Measurements from ENCODE around the gene FAM98C.

FAM98C gene

GRCh38 chr19:38392707-38393308, 10.1 kb upstream of the FAM98C start:
- Histone ChIP-seq H2AFZ (ENCODE audit: low read depth, low read length) (no peak overlapping the region), H3K4me3 (ENCODE audit: insufficient read depth in 1 of 2, low read depth in 1 of 2, low read length in 2 of 2) (no peak overlapping the region), H3K18ac (ENCODE audit: low read depth in 1 of 2, low read length in 2 of 2) (no peak overlapping the region), H3K79me1 (replicated peaks; ENCODE audit: low read length, poor library complexity, severe bottlenecking) (peaks cover 13% of the 10 kb centered on the region), H3K14ac (ENCODE audit: low read length in 2 of 2) (no peak overlapping the region), H3K4me2 (ENCODE audit: low read length, poor library complexity, severe bottlenecking) (no peak overlapping the region), H3K9me3 (ENCODE audit: control insufficient read depth, low read length) (no peaks in the 10 kb centered on the region), H2BK5ac (ENCODE audit: low read depth, low read length, poor library complexity, severe bottlenecking) (no peak overlapping the region), H2BK15ac (ENCODE audit: low read depth, poor library complexity, severe bottlenecking) (no peak overlapping the region), H3K4ac (ENCODE audit: low read depth in 1 of 2, low read length in 2 of 2) (no peak overlapping the region), H4K91ac (ENCODE audit: low read length) (no peak overlapping the region), H3K9ac (ENCODE audit: low read length) (no peak overlapping the region), H3K27ac (ENCODE audit: low read length, poor library complexity, severe bottlenecking) (no peak overlapping the region), H3K4me1 (ENCODE audit: control insufficient read depth, insufficient read depth, low read depth, low read length) (peaks cover 25% of the 10 kb centered on the region), H3K36me3 (ENCODE audit: control insufficient read depth in 1 of 2, insufficient read depth in 2 of 2, low read depth in 1 of 2, low read length in 2 of 2) (peaks cover 28 to 39% of the 10 kb centered on the region in 2 experiments), H3K27me3 (ENCODE audit: control insufficient read depth in 1 of 2, insufficient read depth in 1 of 2, low read length in 2 of 2) (peaks cover 0 to 8% of the 10 kb centered on the region in 2 experiments), H3K23ac (ENCODE audit: low read length in 2 of 2) (no peak overlapping the region), H2BK12ac (ENCODE audit: low read length in 2 of 2) (peak overlapping the region in 1 of 2 experiments; percentile 24), H2AK5ac (ENCODE audit: low read length, severe bottlenecking) (no peak overlapping the region), H4K8ac (ENCODE audit: low read length) (no peak overlapping the region), H2BK120ac (ENCODE audit: low read depth, low read length) (no peak overlapping the region)
- WGBS: 69% methylated on average over 6 of the region's 6 CpGs
- peak; percentile 64 for DNase-seq

GRCh38 chr19:38394488-38394887, 8.4 kb upstream of the FAM98C start:
- no peak overlapping the region for H3K18ac ChIP-seq (ENCODE audit: low read depth in 1 of 2, low read length in 2 of 2)
- H3K79me1 ChIP-seq (replicated peaks; ENCODE audit: low read length, poor library complexity, severe bottlenecking): peaks cover 11% of the 10 kb centered on the region
- H3K14ac ChIP-seq (ENCODE audit: low read length in 2 of 2): no peak overlapping the region
- DNase-seq: no peak
- no peak overlapping the region for H2BK12ac ChIP-seq (ENCODE audit: low read length in 2 of 2)
- H4K91ac ChIP-seq (ENCODE audit: low read length): no peak overlapping the region
- no peak overlapping the region for H2AFZ ChIP-seq (ENCODE audit: low read depth, low read length)
- no peak overlapping the region for H3K4me2 ChIP-seq (ENCODE audit: low read length, poor library complexity, severe bottlenecking)
- no peak overlapping the region for H3K9ac ChIP-seq (ENCODE audit: low read length)
- H3K36me3 ChIP-seq (ENCODE audit: control insufficient read depth in 1 of 2, insufficient read depth in 2 of 2, low read depth in 1 of 2, low read length in 2 of 2): peaks cover 28 to 39% of the 10 kb centered on the region in 2 experiments
- peaks cover 22% of the 10 kb centered on the region for H3K4me1 ChIP-seq (ENCODE audit: control insufficient read depth, insufficient read depth, low read depth, low read length)
- no peaks in the 10 kb centered on the region for H3K9me3 ChIP-seq (ENCODE audit: control insufficient read depth, low read length)
- H3K23ac ChIP-seq (ENCODE audit: low read length in 2 of 2): no peak overlapping the region
- peaks cover 0 to 8% of the 10 kb centered on the region in 2 experiments for H3K27me3 ChIP-seq (ENCODE audit: control insufficient read depth in 1 of 2, insufficient read depth in 1 of 2, low read length in 2 of 2)
- no peak overlapping the region for H2AK5ac ChIP-seq (ENCODE audit: low read length, severe bottlenecking)
- no peak overlapping the region for H3K4ac ChIP-seq (ENCODE audit: low read depth in 1 of 2, low read length in 2 of 2)
- 28% methylated on average over 30 of the region's 30 CpGs for WGBS
- no peak overlapping the region for H2BK120ac ChIP-seq (ENCODE audit: low read depth, low read length)
- no peak overlapping the region for H2BK15ac ChIP-seq (ENCODE audit: low read depth, poor library complexity, severe bottlenecking)
- no peak overlapping the region for H3K27ac ChIP-seq (ENCODE audit: low read length, poor library complexity, severe bottlenecking)
- no peak overlapping the region for H2BK5ac ChIP-seq (ENCODE audit: low read depth, low read length, poor library complexity, severe bottlenecking)
- peak overlapping the region in 1 of 2 experiments; percentile 4 for H3K4me3 ChIP-seq (ENCODE audit: insufficient read depth in 1 of 2, low read depth in 1 of 2, low read length in 2 of 2)
- H4K8ac ChIP-seq (ENCODE audit: low read length): peak overlapping the region; percentile 4

- Histone ChIP-seq H2BK12ac (ENCODE audit: low read length in 2 of 2) (no peak overlapping the region), H2BK15ac (ENCODE audit: low read depth, poor library complexity, severe bottlenecking) (no peak overlapping the region), H3K18ac (ENCODE audit: low read depth in 1 of 2, low read length in 2 of 2) (no peak overlapping the region), H3K23ac (ENCODE audit: low read length in 2 of 2) (no peak overlapping the region), H3K36me3 (ENCODE audit: control insufficient read depth in 1 of 2, insufficient read depth in 2 of 2, low read depth in 1 of 2, low read length in 2 of 2) (peaks cover 28 to 39% of the 10 kb centered on the region in 2 experiments), H3K14ac (ENCODE audit: low read length in 2 of 2) (no peak overlapping the region), H2AK5ac (ENCODE audit: low read length, severe bottlenecking) (no peak overlapping the region), H4K91ac (ENCODE audit: low read length) (no peak overlapping the region), H3K9me3 (ENCODE audit: control insufficient read depth, low read length) (no peaks in the 10 kb centered on the region), H3K4ac (ENCODE audit: low read depth in 1 of 2, low read length in 2 of 2) (no peak overlapping the region), H3K27ac (ENCODE audit: low read length, poor library complexity, severe bottlenecking) (no peak overlapping the region), H3K27me3 (ENCODE audit: control insufficient read depth in 1 of 2, insufficient read depth in 1 of 2, low read length in 2 of 2) (peaks cover 0 to 8% of the 10 kb centered on the region in 2 experiments), H3K4me3 (ENCODE audit: insufficient read depth in 1 of 2, low read depth in 1 of 2, low read length in 2 of 2) (no peak overlapping the region), H2AFZ (ENCODE audit: low read depth, low read length) (no peak overlapping the region), H4K8ac (ENCODE audit: low read length) (no peak overlapping the region), H3K9ac (ENCODE audit: low read length) (no peak overlapping the region), H2BK5ac (ENCODE audit: low read depth, low read length, poor library complexity, severe bottlenecking) (no peak overlapping the region), H3K4me2 (ENCODE audit: low read length, poor library complexity, severe bottlenecking) (no peak overlapping the region), H3K4me1 (ENCODE audit: control insufficient read depth, insufficient read depth, low read depth, low read length) (peaks cover 17% of the 10 kb centered on the region), H3K79me1 (replicated peaks; ENCODE audit: low read length, poor library complexity, severe bottlenecking) (peaks cover 8% of the 10 kb centered on the region), H2BK120ac (ENCODE audit: low read depth, low read length) (no peak overlapping the region)
- 99% methylated on average over 86 of the region's 86 CpGs for WGBS
- DNase-seq: no peak
Observed at GRCh38 chr19:38395381-38396114, 7.3 kb upstream of the FAM98C start.

- Histone ChIP-seq H3K4me3 (ENCODE audit: insufficient read depth in 1 of 2, low read depth in 1 of 2, low read length in 2 of 2) (no peak overlapping the region), H2BK15ac (ENCODE audit: low read depth, poor library complexity, severe bottlenecking) (peak overlapping the region; percentile 65), H3K9ac (ENCODE audit: low read length) (no peak overlapping the region), H3K4me2 (ENCODE audit: low read length, poor library complexity, severe bottlenecking) (no peak overlapping the region), H3K4ac (ENCODE audit: low read depth in 1 of 2, low read length in 2 of 2) (no peak overlapping the region), H3K36me3 (ENCODE audit: control insufficient read depth in 1 of 2, insufficient read depth in 2 of 2, low read depth in 1 of 2, low read length in 2 of 2) (peaks cover 5 to 24% of the 10 kb centered on the region in 2 experiments), H3K23ac (ENCODE audit: low read length in 2 of 2) (no peak overlapping the region), H3K18ac (ENCODE audit: low read depth in 1 of 2, low read length in 2 of 2) (peak overlapping the region in 1 of 2 experiments; percentile 5), H2BK5ac (ENCODE audit: low read depth, low read length, poor library complexity, severe bottlenecking) (no peak overlapping the region), H4K91ac (ENCODE audit: low read length) (no peak overlapping the region), H2BK120ac (ENCODE audit: low read depth, low read length) (peak overlapping the region; percentile 24), H2BK12ac (ENCODE audit: low read length in 2 of 2) (no peak overlapping the region), H3K79me1 (replicated peaks; ENCODE audit: low read length, poor library complexity, severe bottlenecking) (peaks cover 7% of the 10 kb centered on the region), H3K27me3 (ENCODE audit: control insufficient read depth in 1 of 2, insufficient read depth in 1 of 2, low read length in 2 of 2) (peaks cover 0 to 8% of the 10 kb centered on the region in 2 experiments), H4K8ac (ENCODE audit: low read length) (peak overlapping the region; percentile 45), H3K9me3 (ENCODE audit: control insufficient read depth, low read length) (no peaks in the 10 kb centered on the region), H3K27ac (ENCODE audit: low read length, poor library complexity, severe bottlenecking) (no peak overlapping the region), H3K4me1 (ENCODE audit: control insufficient read depth, insufficient read depth, low read depth, low read length) (peaks cover 15% of the 10 kb centered on the region), H2AFZ (ENCODE audit: low read depth, low read length) (no peak overlapping the region), H2AK5ac (ENCODE audit: low read length, severe bottlenecking) (no peak overlapping the region), H3K14ac (ENCODE audit: low read length in 2 of 2) (no peak overlapping the region)
- no peak for DNase-seq
- WGBS: 68% methylated on average over 8 of the region's 9 CpGs
Observed at GRCh38 chr19:38399081-38399480, 3.8 kb upstream of the FAM98C start.
